HCT116 (cell line): ENCODE data around the gene P3H4.

Experiments
- CTCF ChIP-seq, 3 experiments: fragments of 200-600 bp in 1 of 3; sonication (generic) in 1 of 3; IDR thresholded peaks in 2 of 3; conservative IDR thresholded peaks in 1 of 3; 2 replicates each; pipeline ENCODE4 v1.5.1; 2012 to 2017; ENCODE audit warnings: low read depth in 2 of 3, low read length in 2 of 3, antibody characterized with exemption in 1 of 3, borderline replicate concordance in 1 of 3, control low read depth in 1 of 3, mild to moderate bottlenecking in 1 of 3, mixed read lengths in 1 of 3, mixed run types in 1 of 3, moderate library complexity in 1 of 3; ENCODE audit not compliant: insufficient read depth in 1 of 3
- POLR2AphosphoS5 ChIP-seq: IDR thresholded peaks from 2 replicates; pipeline ENCODE4 v1.6.1; 2011; ENCODE audit warnings: mild to moderate bottlenecking, low read depth, low read length, moderate library complexity
- SP1 ChIP-seq: IDR thresholded peaks from 2 replicates; pipeline ENCODE4 v1.6.1; 2012; ENCODE audit warnings: low read depth
- ZBTB33 ChIP-seq: IDR thresholded peaks from 2 replicates; pipeline ENCODE4 v1.6.1; 2011; ENCODE audit warnings: mild to moderate bottlenecking, low read length, moderate library complexity; ENCODE audit not compliant: insufficient replicate concordance; ENCODE audit errors: extremely low read depth

GRCh38 chr17:41777157-41777573, 34.6 kb downstream of the P3H4 start:
- no peak for TF ChIP-seq CTCF (IDR thresholded peaks at IDR 0.05 in 2 of 3, conservative IDR thresholded peaks at IDR 0.05 in 1 of 3; ENCODE audit: borderline replicate concordance in 1 of 3, insufficient read depth in 1 of 3, low read depth in 2 of 3, low read length in 2 of 3)
- TF ChIP-seq ZBTB33 = no peak
- TF ChIP-seq POLR2AphosphoS5 = no peak
- TF ChIP-seq SP1 = no peak
